Parathyroid adenoma (tissue), 2 donors: Measurements from ENCODE around the gene CHST11.

ENCODE experiments used
- H2AFZ ChIP-seq: fragments of 300-600 bp; sonication (generic); one replicate; pipeline ENCODE4 v1.7.0; 2017; ENCODE audit warnings: antibody characterized with exemption, mild to moderate bottlenecking
- H3K27ac ChIP-seq: fragments of 300-600 bp; sonication (generic); one replicate; pipeline ENCODE4 v1.7.0; 2017
- H3K27me3 ChIP-seq: fragments of 300-600 bp; sonication (generic); one replicate; pipeline ENCODE4 v1.7.0; 2017; ENCODE audit warnings: low read length; ENCODE audit not compliant: control insufficient read depth, insufficient read depth
- H3K36me3 ChIP-seq: fragments of 300-600 bp; sonication (generic); one replicate; pipeline ENCODE4 v1.7.0; 2017; ENCODE audit warnings: low read length; ENCODE audit not compliant: control insufficient read depth, insufficient read depth
- H3K4me1 ChIP-seq: fragments of 300-600 bp; sonication (generic); one replicate; pipeline ENCODE4 v1.7.0; 2017; ENCODE audit warnings: control low read depth
- H3K4me2 ChIP-seq: fragments of 300-600 bp; sonication (generic); one replicate; pipeline ENCODE4 v1.7.0; 2017; ENCODE audit warnings: low read length
- H3K4me3 ChIP-seq: fragments of 300-600 bp; sonication (generic); one replicate; pipeline ENCODE4 v1.7.0; 2017; ENCODE audit warnings: low read depth, low read length
- H3K79me2 ChIP-seq: fragments of 300-600 bp; sonication (generic); one replicate; pipeline ENCODE4 v1.7.0; 2017; ENCODE audit warnings: control low read depth
- H3K9ac ChIP-seq: fragments of 300-600 bp; sonication (generic); one replicate; pipeline ENCODE4 v1.7.0; 2017; ENCODE audit warnings: mild to moderate bottlenecking
- H3K9me3 ChIP-seq: fragments of 300-600 bp; sonication (generic); one replicate; pipeline ENCODE4 v1.7.0; 2017; ENCODE audit warnings: low read length; ENCODE audit not compliant: control insufficient read depth
- TF ChIP-seq, protein P1 (sequence below): fragments of 300-600 bp; sonication (generic); IDR thresholded peaks from one replicate; pipeline ENCODE4 v1.7.0; 2017; ENCODE audit warnings: antibody characterized with exemption, mild to moderate bottlenecking
- donor health status: primary hyperparathyroidism.

Gene CHST11

DNA sequence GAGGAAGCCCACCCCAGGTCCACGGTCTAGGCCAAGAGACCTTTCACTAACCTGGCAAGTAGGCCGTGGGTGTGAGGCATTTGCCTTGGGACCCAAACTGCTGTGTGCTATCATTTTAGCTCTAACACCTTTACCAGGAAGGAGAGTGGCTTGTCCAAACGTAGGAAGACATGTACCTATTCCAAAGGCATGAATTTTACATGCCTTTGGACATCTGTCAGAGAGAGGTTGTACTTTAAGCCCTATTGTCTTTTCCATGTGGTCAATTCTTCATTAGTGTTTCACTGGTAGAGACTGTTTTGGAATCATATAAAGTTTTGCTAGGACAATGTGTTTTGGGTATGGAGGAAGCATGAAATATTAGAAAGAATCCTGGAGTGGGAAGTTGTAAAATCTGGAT is 352.5 kb downstream of the CHST11 start:
- no peak overlapping the region for H3K27ac ChIP-seq
- H2AFZ ChIP-seq: no peak overlapping the region
- H3K4me1 ChIP-seq: no peaks in the 10 kb centered on the region
- no peaks in the 10 kb centered on the region for H3K27me3 ChIP-seq
- no peak overlapping the region for H3K4me3 ChIP-seq
- no peaks in the 10 kb centered on the region for H3K79me2 ChIP-seq
- TF ChIP-seq, protein P1, sequence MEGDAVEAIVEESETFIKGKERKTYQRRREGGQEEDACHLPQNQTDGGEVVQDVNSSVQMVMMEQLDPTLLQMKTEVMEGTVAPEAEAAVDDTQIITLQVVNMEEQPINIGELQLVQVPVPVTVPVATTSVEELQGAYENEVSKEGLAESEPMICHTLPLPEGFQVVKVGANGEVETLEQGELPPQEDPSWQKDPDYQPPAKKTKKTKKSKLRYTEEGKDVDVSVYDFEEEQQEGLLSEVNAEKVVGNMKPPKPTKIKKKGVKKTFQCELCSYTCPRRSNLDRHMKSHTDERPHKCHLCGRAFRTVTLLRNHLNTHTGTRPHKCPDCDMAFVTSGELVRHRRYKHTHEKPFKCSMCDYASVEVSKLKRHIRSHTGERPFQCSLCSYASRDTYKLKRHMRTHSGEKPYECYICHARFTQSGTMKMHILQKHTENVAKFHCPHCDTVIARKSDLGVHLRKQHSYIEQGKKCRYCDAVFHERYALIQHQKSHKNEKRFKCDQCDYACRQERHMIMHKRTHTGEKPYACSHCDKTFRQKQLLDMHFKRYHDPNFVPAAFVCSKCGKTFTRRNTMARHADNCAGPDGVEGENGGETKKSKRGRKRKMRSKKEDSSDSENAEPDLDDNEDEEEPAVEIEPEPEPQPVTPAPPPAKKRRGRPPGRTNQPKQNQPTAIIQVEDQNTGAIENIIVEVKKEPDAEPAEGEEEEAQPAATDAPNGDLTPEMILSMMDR: no peak
- no peak overlapping the region for H3K4me2 ChIP-seq
- no peak overlapping the region for H3K9ac ChIP-seq
- no peaks in the 10 kb centered on the region for H3K36me3 ChIP-seq
- H3K9me3 ChIP-seq: no peaks in the 10 kb centered on the region

DNA sequence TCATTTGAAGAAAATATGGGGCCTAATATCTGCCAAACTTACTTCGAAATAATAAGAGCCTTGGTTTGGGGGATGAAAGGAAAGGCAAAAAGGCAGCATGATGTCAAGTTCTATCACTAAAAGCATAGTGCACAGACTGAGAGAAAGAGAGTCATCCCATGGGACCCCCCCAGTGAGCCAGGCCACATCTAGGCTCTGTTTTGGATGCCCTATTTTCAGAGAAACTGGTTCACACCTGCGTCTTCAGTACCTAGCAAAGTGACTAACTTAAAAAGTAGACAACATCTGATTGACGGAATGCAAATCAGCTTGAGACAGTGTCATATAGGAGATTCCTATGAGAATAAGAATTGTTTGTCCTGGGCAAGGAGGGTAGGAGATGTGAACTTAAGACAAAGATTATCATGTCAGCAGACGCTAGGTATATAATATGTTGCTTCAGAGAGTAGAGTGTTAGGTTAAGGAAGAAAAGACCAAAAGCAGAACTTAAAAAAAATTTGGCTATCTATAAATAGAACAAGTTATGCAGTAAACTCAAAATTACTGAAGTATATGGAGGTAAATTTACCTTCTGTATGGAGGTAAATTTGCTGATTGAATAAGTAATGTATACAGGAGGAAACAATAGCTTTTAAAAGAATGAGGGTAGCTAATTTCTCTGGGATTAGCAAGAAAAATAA is 353.1 kb downstream of the CHST11 start:
- Histone ChIP-seq H3K27ac (no peak overlapping the region), H3K27me3 (no peaks in the 10 kb centered on the region), H3K4me2 (no peak overlapping the region), H3K4me3 (no peak overlapping the region), H3K79me2 (no peaks in the 10 kb centered on the region), H3K9ac (no peak overlapping the region), H3K36me3 (no peaks in the 10 kb centered on the region), H2AFZ (no peak overlapping the region), H3K9me3 (no peaks in the 10 kb centered on the region), H3K4me1 (no peaks in the 10 kb centered on the region)
- TF ChIP-seq, protein P1: no peak
